ENCODE results near the gene PPM1E. TPM values are rescaled to one million over a fixed set of nuclear protein-coding genes. Genes with fewer than 3 reads are reported as not detected.

Gene PPM1E
- total RNA-seq, 4 donors from 2014 or later: 0.14 TPM; not detected in 3

- intact Hi-C loops (cut with DNase I; ENCODE audit: low total_unique reads): no loop called here
- Histone ChIP-seq H3K9me3 (peaks cover 11 to 12% of the 10 kb centered on the region in 2 donors), H3K27me3 (no peaks in the 10 kb centered on the region), H3K4me1 (no peaks in the 10 kb centered on the region), H3K4me3 (no peak overlapping the region), H3K27ac (no peak overlapping the region), H3K36me3 (no peaks in the 10 kb centered on the region)
- in situ Hi-C loops (cut with MboI; ENCODE audit: low pct_ligation_motif_present in 1 of 4, low pct_unique_long_range_greater_than_20kb in 1 of 4, low sequenced_read_pairs in 3 of 4): no loop called here
- no peak for TF ChIP-seq POLR2AphosphoS5 (IDR thresholded peaks at IDR 0.05)
- TF ChIP-seq POLR2A (IDR thresholded peaks at IDR 0.05): no peak
- 89% methylated on average over 2 to 8 of the region's 8 CpGs for WGBS, 2 donors (ENCODE audit: low coverage in 1 of 2)
- no peak for DNase-seq
Observed at GRCh38 chr17:58911741-58912343, 156.2 kb downstream of the PPM1E start.

- in situ Hi-C loops (cut with MboI; ENCODE audit: low pct_ligation_motif_present in 1 of 4, low pct_unique_long_range_greater_than_20kb in 1 of 4, low sequenced_read_pairs in 3 of 4): no loop called here
- Histone ChIP-seq H3K4me3 (no peak overlapping the region), H3K4me1 (no peaks in the 10 kb centered on the region), H3K27me3 (no peaks in the 10 kb centered on the region), H3K27ac (no peak overlapping the region), H3K9me3 (peaks cover 11 to 12% of the 10 kb centered on the region in 2 donors), H3K36me3 (no peaks in the 10 kb centered on the region)
- intact Hi-C loops (cut with DNase I; ENCODE audit: low total_unique reads): no loop called here
- no peak for TF ChIP-seq CTCF (IDR thresholded peaks at IDR 0.05)
- no peak for TF ChIP-seq POLR2AphosphoS5 (IDR thresholded peaks at IDR 0.05)
- no peak for TF ChIP-seq EP300 (IDR thresholded peaks at IDR 0.05; ENCODE audit: low read depth)
- TF ChIP-seq POLR2A (IDR thresholded peaks at IDR 0.05): no peak
- no peak for DNase-seq
Observed at GRCh38 chr17:58913552-58913951, 157.9 kb downstream of the PPM1E start.

GRCh38 chr17:58913971-58914769 lies 158.5 kb downstream of the PPM1E start:
- no peaks in the 10 kb centered on the region for H3K36me3 ChIP-seq
- no peak overlapping the region for H3K27ac ChIP-seq
- in situ Hi-C loops (cut with MboI; ENCODE audit: low pct_ligation_motif_present in 1 of 4, low pct_unique_long_range_greater_than_20kb in 1 of 4, low sequenced_read_pairs in 3 of 4) (no loop called here), intact Hi-C loops (cut with DNase I; ENCODE audit: low total_unique reads) (no loop called here)
- TF ChIP-seq POLR2AphosphoS5 (IDR thresholded peaks at IDR 0.05) (no peak), EP300 (IDR thresholded peaks at IDR 0.05; ENCODE audit: low read depth) (no peak), CTCF (IDR thresholded peaks at IDR 0.05) (no peak), POLR2A (IDR thresholded peaks at IDR 0.05) (no peak)
- no peaks in the 10 kb centered on the region for H3K27me3 ChIP-seq
- WGBS, 2 donors (ENCODE audit: low coverage in 1 of 2): 48 to 62% methylated on average over 2 of the region's 2 CpGs
- no peak overlapping the region for H3K4me3 ChIP-seq
- peaks cover 11 to 12% of the 10 kb centered on the region in 2 donors for H3K9me3 ChIP-seq
- no peak for DNase-seq
- H3K4me1 ChIP-seq: no peaks in the 10 kb centered on the region

GRCh38 chr17:58917228-58917627 lies 161.6 kb downstream of the PPM1E start:
- H3K9me3 ChIP-seq: peaks cover under 1 to 3% of the 10 kb centered on the region in 2 donors
- no peaks in the 10 kb centered on the region for H3K36me3 ChIP-seq
- 67 to 83% methylated on average over 1 of the region's 1 CpG for WGBS, 2 donors (ENCODE audit: low coverage in 1 of 2)
- TF ChIP-seq EP300 (IDR thresholded peaks at IDR 0.05; ENCODE audit: low read depth) (no peak), CTCF (IDR thresholded peaks at IDR 0.05) (no peak), POLR2AphosphoS5 (IDR thresholded peaks at IDR 0.05) (no peak), POLR2A (IDR thresholded peaks at IDR 0.05) (no peak)
- intact Hi-C loops (cut with DNase I; ENCODE audit: low total_unique reads): no loop called here
- H3K27ac ChIP-seq: no peak overlapping the region
- DNase-seq: no peak
- H3K4me1 ChIP-seq: no peaks in the 10 kb centered on the region
- H3K4me3 ChIP-seq: no peak overlapping the region
- in situ Hi-C loops (cut with MboI; ENCODE audit: low pct_ligation_motif_present in 1 of 4, low pct_unique_long_range_greater_than_20kb in 1 of 4, low sequenced_read_pairs in 3 of 4): no loop called here
- H3K27me3 ChIP-seq: no peaks in the 10 kb centered on the region

All from transverse colon (tissue), 4 donors.